ENCODE results near the gene ODAD4.

Gene ODAD4, protein sequence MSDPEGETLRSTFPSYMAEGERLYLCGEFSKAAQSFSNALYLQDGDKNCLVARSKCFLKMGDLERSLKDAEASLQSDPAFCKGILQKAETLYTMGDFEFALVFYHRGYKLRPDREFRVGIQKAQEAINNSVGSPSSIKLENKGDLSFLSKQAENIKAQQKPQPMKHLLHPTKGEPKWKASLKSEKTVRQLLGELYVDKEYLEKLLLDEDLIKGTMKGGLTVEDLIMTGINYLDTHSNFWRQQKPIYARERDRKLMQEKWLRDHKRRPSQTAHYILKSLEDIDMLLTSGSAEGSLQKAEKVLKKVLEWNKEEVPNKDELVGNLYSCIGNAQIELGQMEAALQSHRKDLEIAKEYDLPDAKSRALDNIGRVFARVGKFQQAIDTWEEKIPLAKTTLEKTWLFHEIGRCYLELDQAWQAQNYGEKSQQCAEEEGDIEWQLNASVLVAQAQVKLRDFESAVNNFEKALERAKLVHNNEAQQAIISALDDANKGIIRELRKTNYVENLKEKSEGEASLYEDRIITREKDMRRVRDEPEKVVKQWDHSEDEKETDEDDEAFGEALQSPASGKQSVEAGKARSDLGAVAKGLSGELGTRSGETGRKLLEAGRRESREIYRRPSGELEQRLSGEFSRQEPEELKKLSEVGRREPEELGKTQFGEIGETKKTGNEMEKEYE

DNA sequence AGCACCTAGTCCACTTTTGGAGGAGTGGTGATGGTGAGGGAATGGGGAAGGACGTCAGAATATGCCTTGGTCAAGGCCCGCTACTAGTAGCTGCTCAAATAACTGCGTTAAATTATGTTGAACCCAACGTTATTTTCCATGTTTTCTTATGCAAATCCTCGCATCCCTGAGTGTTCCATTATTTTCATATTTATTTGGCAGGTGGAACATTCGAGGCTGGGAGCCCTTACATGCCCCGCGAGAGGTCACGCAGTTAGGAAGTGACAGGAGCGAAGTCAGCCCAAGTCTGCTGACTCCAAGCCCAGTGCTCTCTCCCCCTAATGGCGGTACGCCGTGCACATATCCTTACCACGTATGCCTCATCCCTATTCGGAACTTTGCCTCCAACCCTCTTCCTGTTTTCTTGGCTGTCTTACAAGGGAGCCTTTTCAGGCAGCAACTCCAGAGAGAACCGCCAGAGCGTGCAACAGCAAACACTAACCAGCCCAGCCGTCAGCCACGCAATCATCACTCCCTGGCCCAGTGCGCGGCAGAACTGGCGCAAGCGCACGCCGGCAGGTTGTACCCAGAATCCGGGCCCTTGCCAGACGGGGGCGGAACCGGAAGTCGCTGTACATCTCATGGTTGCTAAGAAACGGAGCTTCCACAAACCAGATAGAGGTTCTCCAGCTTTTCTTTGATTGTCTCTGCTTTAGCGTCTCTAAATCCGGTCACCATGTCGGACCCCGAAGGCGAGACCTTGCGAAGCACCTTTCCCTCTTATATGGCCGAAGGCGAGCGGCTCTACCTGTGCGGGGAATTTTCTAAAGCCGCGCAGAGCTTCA is at the start of gene ODAD4:
Gene ODAD4, plus strand, starts transcription at position 609 of the 824 bp plus-strand sequence. Its CDS starts 107 bp downstream, at position 716.
- DNase-seq (ENCODE audit: low spot score), result peak; percentile 96

DNA sequence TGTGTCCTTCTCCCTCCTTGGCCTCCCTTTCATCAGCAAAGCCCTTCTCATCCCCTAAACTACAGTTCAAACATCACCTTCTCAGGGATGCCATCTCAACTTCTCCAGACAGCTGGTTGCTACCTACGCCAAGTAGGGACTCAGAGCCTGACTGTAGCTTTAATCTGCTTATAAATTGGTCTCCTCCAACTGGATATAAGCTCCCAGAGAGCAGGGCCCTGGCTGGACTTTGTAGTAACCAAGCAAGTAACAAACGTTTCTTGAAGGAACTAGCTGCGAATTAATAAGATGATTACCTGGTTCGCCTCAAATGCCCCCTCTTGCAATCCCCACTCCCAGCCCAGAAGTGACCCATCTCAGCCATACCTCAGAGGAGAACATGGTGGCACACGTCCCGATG is 47.7 kb upstream of the ODAD4 start:
- DNase-seq (ENCODE audit: low spot score), result no peak

DNA sequence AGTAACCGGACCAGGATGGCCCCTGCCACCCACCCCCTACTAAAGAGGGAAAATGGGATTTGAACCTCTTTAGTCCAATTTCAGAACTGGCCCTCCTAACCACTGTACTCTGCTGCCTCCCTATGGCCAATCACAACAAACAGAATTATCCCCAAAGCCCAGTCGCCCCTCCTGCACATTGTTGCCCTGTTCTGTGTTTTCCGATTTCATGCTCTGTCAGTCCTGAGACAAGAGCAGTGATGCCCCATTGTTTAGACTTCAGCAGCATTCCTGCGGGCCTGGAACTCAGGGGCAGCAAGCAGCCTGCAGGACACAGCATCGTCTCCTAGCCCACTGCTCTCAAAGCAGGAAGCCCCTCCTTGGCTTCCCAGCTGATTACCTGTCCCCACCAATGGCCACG is 44.7 kb upstream of the ODAD4 start:
- no peak for DNase-seq (ENCODE audit: low spot score)

DNA sequence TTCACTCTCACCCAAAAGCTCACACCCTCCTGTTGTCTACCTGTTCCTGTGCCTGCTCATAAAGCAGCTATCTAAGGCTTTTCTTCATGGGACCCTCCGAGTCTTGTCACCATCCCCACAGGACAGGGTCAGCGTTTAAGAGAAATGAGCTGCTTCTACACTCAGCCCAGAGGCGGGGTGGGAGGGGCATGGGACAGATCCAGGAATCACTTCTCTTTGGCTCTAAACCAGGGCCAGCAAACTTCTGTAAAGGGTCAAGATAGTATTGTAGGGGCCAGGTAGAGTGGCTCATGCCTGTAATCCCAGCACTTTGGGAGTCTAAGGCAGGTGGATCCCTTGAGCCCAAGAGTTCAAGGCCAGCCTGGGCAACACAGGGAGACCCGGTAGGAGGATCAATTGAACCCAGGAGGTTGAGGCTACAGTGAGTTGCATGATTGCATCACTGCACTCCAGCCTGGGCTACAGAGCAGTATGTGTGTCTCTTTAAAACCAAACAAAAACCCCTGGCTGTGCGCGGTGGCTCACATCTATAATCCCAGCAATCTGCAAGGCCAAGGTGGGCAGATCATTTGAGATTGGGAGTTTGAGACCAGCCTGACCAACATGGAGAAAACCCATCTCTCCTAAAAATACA is 42.0 kb upstream of the ODAD4 start:
- no peak for DNase-seq (ENCODE audit: low spot score)

DNA sequence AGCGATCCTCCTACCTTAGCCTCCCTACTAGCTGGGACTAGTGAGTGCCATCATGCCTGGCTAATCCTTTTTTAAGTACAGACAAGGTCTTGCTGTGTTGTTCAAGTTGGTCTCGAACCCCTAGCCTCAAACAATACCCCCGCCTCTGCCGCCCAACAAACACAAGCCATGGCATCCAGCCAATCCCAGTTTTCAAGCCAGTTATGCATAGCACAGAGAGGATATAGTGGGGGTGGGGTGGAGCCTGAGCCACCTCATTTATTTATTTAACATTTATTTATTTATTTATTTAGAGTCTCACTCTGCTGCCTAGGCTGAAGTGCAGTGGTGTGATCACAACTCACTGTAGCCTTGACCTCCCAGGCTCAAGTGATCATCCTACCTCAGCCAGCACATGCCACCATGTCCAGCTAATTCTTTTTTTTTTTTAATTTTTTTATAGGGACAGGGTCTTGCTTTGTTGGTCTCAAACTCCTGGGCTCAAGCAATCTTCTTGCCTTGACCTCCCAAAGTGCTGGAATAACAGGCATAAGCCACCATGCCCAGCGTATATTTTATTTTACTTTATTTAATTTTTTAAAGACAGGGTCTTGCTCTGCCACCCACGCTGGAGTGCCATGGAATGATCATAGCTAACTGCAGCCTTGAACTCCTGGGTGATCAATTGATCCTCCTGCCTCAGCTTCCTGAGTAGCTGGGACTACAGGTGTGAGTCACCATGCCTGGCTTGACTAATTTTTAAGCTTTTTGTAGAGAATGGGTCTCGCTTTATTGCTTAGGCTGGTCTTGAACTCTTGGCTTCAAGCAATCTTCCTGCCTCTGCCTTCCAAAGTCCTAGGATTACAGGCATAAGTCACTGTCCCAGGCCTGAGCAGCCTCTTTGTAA is 39.0 kb upstream of the ODAD4 start:
- no peak for DNase-seq (ENCODE audit: low spot score)

DNA sequence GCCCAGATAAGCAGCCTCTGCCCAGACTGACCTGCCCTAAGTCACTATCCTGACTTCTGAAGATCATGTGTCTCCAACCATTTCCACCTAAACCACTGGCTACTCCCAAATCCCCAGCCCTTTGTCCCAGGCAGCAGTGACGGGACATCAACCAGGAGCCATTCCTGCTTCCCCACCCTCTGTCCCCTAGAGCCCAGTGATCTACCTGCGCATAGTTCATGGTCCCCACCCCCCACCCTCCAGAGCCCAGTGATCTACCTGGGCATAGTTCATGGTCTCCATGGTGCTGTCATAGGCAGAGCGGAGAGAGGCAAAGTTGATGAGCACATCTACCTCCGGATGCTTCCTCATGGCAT is 38.4 kb upstream of the ODAD4 start:
- no peak for DNase-seq (ENCODE audit: low spot score)

DNA sequence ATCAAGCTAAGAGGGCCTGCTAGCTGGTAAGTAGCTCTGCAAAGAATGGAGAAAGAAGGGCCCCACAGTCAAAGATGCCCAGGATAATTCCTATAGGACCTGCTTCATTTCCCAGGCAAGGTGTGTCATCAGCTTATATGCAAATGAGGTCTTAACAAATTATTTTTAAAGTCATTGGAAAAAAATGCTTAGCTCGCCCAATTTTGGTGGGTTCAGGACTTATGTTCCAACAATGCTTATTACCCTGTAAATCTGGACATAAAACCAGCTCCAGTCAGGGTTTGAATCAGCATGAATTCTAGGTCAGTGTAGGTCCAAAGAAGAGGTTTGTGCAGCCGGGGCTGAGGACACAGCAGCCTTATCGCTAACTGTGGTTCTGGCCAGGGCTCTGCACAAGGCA is 37.0 kb upstream of the ODAD4 start:
- no peak for DNase-seq (ENCODE audit: low spot score)

DNA sequence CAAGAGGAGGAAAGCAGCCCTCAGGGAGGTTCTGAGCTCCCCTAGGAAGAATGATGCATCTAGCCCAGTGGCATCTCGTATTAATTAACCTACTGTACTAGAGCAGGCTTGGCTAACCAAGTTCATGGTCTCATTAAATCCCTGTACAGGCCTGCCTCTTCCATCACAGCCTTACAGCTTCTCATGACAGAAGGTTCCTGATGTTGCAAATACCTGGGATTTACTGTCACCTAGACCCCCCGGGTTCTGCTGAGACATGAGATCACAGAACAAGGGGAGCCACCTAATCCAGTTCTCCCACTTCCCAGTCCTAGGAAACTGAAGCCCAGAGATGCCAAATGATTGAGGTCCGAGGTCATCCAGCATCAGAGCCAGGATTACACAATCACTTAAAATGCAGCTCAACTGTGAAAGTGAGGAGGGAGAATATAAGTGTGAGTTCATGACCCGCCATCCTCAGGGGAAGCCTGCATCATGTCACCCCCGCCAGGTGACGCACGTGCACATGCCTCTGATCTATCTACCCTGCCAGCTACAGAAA is 35.6 kb upstream of the ODAD4 start:
- DNase-seq (ENCODE audit: low spot score), result no peak

DNA sequence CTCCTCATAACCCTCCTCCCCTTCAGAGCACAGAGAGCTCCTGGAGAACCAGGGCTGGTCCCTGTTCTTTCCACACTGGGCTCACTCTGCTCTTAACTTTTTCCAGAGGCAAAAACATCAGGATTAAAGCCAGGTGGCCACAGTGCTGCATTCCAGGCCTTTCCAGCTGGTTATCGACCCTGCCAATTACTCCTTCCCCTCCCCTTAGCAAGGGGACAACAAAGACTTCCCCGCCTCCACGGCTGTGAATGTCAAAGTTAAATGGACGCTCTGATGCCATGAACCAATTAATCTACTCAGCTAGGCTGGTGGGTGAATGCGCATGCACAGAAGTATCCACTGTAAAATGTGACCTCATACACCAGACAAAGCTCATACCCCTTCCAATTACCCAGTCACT is 34.8 kb upstream of the ODAD4 start:
- no peak for DNase-seq (ENCODE audit: low spot score)

DNA sequence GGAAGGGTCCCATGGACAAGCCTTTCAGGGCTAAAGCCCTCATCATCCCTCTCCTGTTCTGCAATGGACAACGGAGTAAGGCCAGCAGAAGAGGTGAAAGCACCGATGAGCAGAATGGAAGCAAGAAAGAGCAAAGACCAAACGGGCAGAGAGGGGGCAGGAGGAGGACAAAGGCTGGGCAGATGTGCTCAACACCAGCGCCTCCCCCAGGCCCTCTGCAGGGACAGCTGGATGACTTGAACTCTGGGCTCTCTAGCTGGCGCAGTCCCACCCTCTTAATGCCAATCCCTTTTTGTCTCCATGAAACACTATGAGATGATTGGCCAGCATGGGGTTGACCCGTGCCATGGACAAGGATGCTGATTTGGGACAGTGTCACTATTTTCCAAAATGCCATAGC is 33.7 kb upstream of the ODAD4 start:
- DNase-seq (ENCODE audit: low spot score), result no peak

DNA sequence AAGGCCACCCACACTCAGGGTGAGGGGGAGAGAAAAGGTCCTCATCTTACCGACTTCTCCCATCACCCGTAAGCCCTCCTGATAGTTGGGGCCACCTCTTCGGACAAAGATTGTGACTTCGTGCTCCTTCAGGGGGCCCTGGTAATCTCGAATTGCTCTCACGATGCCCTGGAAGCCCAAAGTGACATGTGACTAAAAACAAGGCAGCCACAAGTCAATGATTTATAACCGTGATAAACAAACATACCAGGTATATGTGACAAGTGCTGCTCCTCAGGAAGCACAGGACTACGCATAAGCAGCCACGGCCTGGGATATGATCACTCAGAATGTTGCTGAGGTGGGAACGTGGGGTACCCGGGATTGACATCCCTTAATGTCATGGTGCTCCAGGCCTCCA is 28.8 kb upstream of the ODAD4 start:
- no peak for DNase-seq (ENCODE audit: low spot score)

DNA sequence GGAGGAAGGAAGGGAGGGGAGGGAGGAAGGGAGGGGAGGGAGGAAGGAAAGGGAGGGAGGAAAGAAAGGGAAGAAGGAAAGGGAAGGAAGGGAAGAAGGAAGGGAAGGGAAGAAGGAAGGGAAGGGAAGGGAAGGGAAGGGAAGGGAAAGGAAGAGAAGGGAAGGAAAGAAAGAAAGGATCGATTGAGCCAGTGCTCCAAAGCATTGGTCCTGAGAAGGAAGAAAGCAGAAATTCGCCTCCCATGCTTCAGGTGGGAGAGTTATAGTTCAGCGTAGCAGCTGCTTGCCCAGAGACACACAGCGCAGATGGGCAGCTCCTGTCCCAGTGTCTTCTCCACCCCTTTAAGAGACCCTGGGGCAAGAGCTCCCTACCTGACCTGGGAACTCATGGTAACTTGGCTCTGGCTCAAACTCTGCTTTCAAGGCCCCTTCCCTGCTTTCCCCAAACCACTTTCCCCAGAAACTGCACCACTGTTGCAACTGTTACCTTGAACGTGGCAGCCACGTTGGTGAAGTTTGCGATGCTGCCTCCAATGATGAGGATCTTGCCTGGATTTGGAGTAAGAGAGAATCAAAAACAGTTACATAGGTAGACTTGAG is 26.1 kb upstream of the ODAD4 start:
- DNase-seq (ENCODE audit: low spot score), result no peak

DNA sequence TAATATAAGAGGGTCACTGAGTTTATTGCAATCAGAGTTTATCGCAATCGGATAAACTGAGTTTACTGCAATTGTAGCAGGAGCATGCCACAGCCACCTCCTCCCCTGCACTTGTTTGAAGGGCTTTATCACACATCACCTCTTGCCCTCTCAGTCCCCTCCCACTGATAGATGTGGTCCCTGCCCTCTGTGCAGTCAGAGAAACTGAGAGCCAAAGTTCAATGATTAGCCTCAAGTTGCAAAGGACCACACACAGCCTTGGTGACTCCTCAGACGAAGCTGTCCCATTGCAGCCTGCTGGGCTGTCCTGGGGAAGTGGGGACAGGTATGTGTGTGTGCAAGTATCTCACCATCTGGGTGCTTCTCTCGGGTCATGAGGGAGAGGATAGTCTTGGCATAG is 25.2 kb upstream of the ODAD4 start:
- no peak for DNase-seq (ENCODE audit: low spot score)

DNA sequence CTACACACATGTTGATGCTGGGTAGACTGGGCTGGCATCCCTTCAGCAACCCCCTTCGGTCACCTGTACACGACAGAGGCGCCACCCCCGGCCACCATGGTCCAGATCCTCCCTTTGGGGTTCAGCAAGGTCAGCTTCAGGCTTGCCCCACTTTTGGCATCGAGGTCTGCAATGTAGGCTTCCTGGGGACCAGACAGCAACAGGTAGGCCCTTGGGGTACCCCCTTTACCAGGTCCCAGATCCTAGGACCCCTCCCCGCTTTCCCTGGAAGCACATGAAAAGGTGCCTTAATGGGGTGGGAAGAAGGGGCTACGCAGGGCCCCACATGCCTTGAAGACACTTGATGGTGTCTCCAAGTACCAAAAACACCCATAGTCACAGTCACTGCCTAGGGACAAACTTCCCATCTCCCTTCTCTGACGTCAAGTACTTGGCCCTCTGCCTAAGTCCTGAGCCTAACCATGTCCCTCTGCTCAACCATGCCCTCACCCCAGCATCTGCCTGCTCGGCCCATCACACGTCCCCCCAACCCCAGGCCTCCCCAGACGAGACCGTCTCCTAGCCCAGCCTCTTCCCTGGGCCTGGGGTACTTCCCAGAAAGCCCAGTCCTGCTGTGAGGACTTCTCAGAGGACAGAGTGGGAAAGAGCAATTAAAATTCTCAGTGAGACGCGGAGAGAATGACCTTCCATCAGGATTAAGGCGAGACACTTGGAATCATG is 23.8 kb upstream of the ODAD4 start:
- DNase-seq (ENCODE audit: low spot score), result no peak

DNA sequence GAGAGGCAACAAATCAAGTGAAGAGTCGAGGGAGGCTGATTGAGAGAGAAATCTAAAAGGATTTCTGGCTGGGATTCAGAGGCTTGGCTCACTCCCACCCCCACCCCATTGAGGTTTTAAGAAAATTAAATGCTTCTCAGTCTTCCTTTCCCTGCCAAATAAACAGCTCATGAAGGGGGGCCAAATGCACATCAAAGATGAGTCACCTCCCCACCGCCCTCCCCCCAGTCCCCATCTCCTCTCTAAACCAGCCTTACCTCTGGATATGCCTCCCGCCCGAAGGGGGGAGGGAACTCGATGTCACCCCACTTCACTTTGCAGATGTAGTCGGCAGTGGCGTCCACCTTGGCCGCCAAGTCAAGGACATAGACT is 23.2 kb upstream of the ODAD4 start:
- DNase-seq (ENCODE audit: low spot score), result no peak

DNA sequence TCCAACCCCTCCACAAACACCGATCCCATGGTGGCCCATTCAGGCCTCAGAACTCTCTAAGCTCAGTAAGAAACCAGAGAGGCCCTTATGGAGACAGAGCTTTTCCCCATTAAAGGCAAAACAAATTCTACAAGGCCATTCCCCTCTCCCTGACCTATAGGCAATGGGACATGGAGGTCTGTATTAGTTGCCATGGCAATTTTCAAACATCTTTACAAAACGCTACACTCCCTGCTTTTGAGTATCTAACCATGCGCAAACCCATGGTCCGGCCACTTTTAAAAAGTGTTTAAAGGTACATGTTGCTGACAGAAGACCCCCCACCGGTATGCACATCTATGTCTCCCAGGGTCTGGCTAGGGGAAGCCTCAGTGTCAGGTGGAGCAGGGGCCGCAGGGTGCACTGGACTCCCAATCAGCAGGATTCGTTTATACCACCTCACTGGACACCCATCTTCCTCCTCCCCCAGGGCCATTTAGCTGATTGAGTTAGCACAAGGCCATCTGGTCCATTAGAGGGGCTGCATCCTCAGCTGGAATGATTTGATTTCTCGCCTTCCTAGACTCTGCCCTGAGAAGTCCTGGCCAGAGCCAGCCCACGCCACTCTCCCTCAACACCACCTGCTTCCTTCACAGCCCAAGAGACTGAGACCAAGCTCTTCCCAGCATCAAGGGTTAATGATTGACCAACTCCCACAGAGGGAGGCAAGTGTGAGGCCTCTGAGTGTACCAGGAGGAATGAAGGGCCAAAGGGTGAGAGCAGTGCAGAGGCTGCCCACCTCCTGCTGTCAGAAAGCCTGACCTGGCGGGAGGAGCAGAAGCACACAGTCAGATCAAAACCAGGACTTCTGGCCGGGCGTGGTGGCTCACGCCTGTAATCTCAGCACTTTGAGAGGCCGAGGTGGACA is 22.5 kb upstream of the ODAD4 start:
- DNase-seq (ENCODE audit: low spot score), result no peak

DNA sequence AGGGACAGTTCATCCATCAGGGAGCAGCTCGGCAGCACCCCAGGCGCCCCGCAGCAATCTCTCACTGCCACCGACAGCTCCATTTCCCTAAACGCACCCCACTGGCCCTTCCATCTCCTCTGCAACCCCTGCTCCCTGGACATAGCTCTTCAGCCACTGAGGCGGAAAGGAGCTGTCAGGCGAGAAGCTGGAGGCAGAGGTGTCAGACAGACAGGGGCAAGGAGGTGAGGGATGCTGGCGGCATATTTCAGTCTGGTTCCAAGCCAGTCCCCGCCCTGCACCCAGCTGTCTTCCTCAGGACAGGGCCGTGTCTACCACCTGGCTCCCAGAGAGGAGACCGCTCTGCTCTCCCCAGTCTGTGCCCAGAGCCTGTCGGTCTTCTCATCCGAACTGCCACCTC is 21.3 kb upstream of the ODAD4 start:
- DNase-seq (ENCODE audit: low spot score), result no peak

DNA sequence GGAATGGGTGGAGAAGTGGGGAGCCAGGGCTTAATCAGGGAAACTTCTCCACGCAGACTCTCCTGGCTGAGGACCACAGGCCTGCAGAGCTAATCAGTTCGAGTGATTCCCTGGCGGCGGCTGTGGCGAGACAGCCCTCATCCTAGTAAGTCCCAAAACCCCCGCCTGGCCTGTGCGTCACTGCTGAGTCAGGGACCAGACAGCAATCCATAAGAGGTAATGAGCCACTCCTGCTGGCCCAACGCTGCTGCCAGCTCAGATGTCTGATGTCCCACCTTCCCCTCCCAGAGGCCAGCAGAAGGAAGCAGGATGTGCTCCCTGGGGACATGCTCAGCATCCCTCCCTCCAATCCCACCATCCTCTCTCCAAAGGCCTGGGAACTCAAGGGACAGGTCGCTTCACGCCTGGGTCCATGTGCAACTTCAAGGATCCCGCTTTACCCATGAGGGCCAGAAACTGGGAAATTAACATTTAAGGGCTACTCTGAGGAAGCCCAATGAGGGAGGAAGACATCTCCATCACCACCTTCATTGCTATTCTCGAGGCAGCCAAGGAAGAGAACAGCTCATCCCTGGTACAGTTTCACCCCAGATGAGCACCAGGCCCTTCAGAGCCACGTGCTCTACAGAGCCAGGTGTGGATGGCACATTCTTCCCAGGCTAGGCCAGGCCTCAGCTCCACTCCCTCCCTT is 19.6 kb upstream of the ODAD4 start:
- no peak for DNase-seq (ENCODE audit: low spot score)

All from germinal center (tissue), 1 donor.